B cell (primary cell): ENCODE measurements around the gene SPATA21.

ENCODE experiments used
- CTCF ChIP-seq: fragments of 200-600 bp; IDR thresholded peaks from one replicate; pipeline ENCODE4 v1.8.0; 2022; ENCODE audit warnings: antibody characterized with exemption, mild to moderate bottlenecking
- EZH2 ChIP-seq: IDR thresholded peaks from 2 replicates; pipeline ENCODE4 v1.6.1; 2012; ENCODE audit warnings: borderline replicate concordance, low read depth, mild to moderate bottlenecking, moderate library complexity, low read length; ENCODE audit not compliant: insufficient read depth, poor library complexity, severe bottlenecking

GRCh38 chr1:16436946-16437474 is at the start of gene SPATA21:
- TF ChIP-seq CTCF (no peak), EZH2 (no peak)
